ENCODE measurements around the gene HOPX.
"Not testable (repeated sequence)": the region's sequence is repeated elsewhere in the genome, so short reads cannot be mapped to it uniquely, and the experiment has no call there.

HOPX gene

DNA sequence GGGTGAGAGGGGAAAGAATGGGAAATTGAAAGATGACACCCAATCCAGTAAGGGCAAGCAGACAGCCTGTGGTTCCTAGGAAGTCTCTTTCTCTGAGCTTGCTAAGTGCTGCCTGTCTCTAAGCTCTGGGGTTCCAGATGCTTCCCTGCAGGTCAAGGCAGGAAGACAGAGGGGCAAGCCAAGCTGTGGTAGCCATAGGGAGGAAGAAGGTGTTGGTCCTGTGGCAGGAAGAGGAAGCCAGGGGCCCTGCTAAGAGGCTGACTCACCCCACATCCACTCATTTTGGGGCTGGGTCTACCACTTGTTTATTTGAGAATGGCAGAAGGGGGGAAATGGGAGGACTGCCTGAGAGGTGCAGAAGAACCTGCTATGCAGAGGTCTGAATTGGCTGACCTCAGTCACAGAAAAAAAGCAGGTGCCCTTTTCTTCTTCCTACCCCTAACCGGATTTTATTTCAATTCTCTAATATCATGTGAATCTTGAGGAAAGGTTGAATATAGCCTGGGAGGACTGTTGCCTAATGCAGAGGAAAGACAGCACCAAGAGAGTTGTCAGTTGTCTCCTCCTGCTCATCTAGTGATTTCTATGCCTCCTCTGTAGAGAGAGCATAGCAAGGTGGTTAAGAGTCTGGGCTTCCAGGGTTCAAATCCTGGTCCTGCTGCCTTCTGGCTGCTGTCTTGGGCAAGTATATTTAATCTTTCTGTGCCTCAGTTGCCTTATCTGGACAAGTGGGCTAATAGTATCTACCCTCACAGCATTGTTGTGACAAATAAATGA lies 27.4 kb downstream of the HOPX start:
- no peak for DNase-seq

DNA sequence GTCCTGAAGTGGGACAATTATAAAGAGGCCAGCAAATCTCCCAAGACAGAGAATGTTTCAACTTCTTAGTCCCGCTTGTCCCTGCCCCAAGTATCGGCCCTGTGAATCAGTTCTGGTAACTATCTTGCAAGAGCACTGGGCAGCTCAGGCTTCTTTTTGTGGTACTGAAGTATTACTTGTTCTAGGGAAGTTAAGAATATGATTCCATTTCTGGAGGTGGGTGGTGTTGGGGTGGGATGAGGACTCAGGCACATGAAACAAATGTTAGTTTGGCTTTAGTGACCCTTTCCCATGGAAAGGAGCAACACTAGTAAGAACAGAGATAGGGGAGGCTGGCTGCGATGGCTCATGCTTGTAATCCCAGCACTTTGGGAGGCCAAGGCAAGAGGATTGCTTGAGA lies 28.9 kb downstream of the HOPX start:
- no peak for DNase-seq

DNA sequence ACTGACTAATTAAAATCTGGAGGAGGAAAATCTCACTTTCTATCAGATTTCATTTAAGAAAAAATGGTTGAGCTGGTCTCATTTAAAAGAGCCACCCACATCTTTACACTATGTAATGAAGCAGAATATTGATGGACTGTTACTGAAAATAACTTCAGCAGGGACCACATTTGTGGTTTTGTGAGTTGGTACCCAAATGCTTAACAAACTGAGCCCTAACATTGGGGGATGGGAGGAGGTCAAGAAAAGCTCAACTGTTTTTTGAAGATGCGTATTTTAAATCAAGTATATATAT lies 30.1 kb downstream of the HOPX start:
- no peak for DNase-seq

DNA sequence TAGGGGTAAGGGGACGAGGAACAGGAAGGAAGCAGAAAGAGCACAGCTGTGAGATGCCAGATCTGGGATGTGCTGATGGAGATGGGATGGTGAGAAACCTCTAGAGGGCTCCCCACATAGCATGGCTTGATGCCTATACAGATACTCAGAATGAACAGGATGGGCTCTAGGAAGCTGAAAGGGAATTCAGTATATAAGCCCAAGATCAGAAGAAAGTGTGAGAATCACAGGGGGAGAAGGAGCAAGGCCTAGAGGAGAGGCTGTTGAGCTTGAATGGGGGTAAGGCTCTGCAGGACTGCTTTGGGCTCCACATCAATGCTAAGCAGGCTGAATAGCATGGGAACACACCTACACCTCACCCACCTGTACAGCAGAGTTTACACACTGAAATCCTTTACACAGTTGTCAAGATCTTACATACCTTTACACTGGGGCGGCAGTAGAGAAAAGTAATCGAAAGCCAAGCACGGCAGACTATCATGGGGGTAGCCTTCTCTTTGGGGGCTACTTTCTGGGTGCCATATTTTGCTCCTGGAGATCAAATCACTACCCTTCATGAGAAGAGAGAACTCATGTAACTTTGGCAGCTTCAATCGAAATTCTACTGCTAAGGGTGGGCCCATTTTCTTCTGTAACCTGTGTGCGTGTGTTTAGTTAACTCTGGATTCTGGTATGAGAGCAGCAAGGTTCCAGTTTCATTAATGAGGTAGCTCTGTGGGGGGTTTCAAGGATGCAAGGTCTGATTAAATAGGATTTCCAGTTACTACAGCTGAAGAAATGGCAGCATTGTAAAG lies 30.6 kb downstream of the HOPX start:
- no peak for DNase-seq

DNA sequence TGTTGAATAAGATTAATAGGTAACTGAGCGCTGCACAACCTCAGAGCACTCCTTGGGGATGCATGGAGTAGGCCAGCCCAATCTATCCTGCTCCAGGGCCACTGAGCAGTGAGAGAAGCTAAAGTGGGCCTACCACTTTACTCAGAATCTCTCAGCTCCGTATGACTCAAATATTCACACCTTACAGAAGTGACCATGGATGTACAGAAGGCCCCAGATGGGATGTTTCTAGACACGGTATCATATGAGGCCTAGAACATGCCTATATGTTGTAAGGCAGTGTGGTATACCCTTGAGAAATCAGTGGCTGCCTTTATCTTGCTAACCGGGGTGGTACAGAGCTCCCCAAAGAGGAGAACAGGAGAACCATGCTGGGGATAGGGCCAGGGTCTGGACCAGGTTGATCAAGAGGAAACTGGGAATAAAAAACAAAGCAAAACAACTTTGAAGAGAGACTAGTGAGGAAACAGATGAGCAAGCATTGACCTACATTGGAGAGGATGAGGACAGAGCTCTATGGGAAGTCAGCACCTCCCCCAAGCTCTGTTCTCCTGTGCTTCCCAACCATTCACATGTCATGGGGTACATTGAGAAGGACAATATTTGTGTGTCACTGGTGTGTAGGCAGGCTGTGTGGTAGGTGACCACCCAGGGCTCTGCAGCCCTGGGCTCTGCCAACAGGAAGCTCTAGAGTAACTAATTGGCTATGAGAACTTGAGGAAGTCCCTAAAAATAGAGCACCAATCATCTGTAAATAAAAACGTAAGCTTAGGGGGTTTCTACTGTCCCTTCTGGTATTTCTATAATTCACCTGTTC lies 31.4 kb downstream of the HOPX start:
- no peak for DNase-seq

DNA sequence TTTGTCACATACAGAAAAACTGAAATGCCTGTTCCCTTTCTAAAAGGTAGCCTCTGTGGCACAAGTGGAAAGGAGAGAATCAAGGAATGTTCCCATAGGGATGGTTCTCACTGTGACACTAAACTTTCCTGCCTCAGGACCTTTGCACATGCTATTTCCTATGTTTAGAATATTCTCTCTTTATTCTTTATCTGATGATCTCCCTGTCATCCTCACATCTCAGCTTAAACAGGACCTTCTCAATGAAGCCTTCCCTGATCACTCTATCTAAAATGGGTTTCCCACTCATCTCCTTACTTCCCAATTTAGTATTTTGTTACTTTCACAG lies 32.3 kb downstream of the HOPX start:
- no peak for DNase-seq

DNA sequence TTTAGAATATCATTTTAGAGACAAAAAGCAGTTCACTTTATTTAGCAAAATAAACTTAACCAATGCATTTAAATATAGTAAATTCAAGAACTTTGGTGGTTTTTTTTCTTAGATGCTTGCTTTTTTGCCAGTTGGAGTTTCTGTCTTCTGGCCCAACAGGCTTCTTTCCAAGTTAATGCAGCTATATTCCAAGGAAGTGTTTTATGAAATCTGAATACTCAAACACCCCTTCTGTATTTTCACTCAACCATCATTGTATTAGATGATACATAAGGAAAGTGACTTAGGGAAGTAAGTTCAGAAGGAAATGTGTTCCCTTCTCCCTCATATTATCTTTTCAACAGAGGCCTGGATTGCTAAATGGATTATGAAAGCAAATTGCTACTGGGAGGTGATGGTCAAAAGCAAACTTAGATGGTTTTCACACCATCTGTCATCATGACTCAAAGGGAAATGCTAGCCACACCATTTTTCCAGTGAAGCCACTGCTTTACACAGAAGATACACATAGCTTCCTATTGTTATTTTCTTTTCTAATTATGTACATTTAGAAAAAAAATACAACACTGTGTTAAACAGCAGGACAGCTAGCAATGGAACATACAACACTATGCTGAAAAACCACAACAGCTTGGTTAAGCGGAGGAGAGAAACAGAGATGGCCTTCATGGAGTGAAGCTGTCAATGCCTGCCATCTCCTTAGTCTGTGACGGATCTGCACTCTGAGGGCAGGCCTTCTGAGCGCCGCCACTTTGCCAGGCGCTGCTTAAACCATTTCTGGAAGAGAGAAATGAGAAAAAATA lies 32.9 kb downstream of the HOPX start:
- DNase-seq, result no peak

DNA sequence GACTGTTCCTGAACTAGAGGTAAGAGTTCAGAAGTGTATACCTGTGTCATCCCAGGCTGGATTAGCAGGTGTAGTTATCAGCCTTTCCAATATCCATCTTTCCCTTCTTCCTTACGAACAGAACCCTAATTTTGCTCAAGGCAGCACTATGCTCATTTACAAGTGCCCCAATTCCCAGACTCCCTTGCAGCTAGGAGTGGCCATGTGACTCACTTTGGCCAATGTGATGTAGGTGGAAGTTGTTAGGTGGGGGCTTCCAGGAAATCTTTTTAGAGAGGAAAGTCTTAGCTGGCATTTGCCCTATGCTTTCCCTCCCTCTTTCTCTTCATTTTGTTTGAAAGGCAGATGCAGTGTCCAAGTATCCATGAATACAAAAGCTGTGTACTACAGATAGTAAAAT lies 34.8 kb downstream of the HOPX start:
- DNase-seq, result no peak

DNA sequence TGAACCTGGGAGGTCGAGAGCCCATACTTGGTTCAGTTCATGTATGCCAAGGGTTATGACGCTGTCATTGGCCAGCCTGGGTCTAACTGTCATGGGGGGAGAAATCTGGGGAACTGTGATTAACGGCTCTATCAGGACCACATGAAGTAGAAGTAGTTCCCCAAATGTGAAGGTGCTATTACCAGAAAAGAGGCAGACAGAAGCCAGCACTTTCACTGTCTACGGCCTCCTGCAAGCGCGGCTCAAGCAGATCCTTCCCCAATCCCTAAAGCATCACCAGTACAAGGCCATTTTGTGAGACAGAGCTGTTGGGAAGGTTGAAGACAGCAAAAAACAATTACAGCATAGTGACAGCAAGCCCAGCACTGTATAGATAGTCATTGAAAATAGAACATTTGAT lies 37.5 kb downstream of the HOPX start:
- DNase-seq, result no peak

DNA sequence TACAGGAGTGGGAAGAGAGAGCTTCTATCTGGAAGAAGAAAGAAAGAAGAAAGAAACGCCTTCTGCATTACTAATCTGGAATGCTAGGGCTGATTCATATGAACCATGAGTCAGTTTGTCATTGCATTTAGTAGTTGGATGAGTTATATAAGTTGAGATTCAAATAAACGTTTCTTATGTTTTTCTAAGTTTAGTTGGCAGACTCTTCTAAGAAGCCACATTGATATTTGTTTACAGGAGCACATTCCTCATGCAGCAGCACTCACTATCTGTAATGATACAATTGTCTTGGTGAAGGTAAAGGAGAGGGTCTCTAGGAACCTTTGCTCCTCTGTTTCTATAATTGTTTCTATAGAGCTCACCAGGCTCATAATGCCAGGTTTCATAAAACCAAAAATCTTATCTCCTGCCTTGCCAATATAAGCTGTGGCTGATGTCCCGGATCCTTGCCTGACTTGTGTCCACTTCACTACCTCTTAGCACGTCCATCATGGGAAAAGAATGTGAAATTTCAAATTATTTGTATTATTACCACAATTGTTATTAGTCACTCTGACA lies 39.5 kb downstream of the HOPX start:
- DNase-seq, result no peak

DNA sequence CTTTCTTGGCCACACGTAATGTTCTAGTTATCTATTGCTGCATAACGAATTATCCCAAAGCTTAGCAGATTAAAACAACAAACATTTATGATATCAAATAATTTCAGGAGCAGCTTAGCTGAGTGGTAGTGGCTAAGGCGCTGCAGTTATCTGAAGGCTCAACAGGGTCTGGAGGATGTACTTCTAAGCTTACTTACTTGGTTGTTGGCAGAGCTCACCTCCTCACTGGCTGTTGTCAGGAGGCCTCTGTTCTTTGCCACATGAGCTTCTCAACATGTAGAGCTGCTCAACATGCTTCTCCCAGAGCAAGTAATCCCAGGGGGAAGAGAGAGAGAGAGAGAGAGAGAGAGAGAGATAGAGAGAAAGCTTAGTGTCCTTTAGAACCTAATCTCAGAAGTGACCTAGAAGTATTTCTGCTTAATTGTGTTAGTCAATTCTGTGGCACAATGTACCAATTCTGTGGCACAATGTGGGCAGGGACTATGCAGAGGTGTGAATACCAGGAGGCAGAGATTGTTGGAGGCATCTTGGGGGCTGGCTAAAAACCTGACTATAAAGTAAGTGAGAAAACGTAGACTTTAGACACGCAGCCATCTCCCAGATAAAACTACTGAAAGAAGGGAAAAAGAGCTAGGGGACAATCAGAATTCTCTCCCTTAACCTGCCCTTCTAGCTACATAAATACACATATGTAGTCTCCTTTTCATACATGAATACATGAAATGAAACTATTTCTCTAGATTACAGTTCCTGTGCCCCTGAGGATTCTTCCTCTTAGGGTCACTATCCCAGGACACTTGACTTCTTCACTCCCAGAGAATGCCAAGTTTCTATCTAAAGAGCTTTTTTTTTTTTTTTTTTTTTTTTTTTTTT lies 40.2 kb downstream of the HOPX start:
- DNase-seq, result no peak

DNA sequence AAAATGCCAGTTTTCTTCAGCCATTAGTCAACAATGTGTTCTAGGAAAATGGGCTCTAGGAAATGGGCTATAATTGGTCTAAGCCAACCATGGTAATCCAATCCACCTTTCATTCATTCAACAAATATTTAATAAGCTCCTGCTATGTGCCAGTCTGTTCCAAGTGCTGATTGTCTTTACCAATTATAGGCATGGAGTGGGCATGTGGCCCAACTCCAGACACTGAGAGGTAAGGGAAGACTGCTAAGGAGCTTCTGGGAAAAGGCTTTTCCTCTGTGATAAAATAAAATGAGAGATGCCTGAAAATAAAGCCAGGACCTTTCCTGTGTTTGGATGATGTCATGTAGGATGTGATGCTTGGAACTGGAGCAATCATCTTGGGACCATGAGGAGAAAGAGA lies 43.3 kb downstream of the HOPX start:
- no peak for DNase-seq

DNA sequence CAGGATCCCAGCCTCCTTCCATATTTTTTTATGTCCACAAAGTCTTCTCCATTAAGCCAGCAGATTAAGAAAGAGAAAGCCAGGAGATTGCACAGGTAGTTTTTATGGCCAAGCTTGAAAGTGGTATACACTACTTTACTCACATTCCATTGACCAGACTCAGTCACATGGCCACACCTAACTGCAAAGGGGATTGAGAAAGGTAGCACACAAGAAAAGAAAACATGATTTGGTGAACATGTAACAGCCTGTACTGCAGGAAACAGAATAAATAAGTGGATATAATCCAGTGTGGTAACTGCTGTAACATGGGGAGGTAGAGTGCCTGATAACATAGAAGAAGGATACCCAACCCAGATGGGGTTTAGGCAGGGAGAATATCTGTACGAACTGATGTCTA lies 43.9 kb downstream of the HOPX start:
- DNase-seq, result no peak

DNA sequence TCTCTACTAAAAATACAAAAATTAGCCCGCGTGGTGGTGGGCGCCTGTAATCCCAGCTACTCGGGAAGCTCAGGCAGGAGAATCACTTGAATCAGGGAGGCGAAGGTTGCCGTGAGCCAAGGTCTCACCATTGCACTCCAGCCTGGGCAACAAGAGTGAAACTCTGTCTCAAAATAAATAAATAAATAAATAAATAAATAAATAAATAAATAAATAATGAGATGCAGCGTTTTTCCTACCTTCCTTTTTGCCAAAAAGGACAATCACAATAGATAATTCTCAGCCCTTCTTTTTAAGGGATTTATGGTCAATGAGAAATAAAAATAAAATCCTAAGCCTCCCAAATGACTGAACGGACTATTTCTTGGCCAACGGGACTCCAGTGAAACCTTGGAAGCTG lies 46.1 kb downstream of the HOPX start:
- not testable (repeated sequence) for DNase-seq

DNA sequence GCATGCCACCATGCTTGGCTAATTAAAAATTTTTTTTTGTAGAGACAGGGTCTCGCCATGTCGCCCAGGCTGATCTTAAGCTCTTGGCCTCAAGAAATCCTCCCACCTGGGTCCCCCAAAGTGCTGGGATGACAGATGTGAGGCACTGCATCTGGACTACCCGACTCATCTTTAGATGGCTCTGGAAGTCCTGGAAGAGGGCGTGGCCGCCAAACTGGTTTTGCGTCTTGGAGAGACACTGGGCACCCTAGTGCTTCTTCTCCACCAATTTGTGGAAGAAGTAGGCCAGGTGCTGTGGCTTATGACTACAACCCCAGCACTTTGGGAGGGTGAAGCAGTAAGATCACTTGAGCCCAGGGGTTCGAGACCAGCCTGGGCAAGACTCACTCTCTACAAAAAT lies 47.6 kb downstream of the HOPX start:
- no peak for DNase-seq

DNA sequence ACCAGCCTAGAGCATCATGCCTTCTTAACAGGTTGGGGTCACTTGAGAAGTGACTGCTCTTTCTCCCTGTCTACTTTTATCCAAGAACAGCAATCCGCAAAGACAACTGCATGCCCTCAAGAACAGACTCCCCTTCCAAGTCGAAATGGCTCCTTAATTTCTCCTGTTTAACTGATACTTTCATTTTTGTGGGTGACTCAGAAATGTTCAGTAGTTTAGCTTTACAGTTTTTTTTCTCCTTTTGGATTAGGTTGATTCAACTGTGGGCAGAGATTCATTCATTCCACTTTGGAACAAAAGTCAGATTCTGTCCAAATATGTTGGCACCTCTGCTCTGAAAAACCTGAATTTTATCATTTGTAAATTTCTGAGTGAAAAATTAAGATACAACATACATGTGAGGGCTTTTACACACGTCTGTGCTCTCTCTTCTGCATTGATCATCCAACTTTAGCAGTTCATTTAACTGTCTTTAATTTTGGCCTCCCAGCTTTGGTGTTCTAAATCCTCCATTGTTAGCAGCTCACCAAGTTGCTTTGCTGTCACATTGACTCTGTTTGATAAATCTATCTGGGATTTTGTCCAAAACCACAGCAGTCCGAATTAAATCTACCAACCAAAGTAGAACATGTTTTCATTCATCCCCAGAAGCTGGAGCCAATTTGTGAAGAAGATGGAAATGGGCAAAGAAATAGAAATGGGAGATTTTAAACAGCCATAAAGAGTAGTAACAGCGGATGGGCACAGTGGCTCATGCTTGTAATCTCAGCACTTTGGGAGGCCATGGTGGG lies 50.0 kb downstream of the HOPX start:
- DNase-seq, result no peak

DNA sequence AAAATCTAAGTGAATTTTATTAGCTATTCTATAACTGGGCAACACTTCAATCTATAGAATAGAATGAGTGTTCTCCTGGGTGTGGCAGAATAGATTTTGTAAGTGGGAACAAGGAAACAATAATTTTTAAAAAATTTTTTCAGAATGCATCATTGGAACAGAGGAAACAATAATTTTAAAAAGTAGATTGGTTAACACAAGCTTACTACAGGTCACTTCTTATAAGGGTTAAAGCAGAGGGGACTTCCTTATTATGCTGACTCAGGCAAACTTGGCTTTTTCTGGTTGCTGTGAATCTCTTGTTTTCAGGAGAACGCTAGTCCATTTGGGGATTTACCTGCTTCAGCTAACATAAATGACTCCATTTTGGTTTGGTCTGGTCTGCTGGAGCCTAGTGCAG lies 52.5 kb downstream of the HOPX start:
- no peak for DNase-seq

DNA sequence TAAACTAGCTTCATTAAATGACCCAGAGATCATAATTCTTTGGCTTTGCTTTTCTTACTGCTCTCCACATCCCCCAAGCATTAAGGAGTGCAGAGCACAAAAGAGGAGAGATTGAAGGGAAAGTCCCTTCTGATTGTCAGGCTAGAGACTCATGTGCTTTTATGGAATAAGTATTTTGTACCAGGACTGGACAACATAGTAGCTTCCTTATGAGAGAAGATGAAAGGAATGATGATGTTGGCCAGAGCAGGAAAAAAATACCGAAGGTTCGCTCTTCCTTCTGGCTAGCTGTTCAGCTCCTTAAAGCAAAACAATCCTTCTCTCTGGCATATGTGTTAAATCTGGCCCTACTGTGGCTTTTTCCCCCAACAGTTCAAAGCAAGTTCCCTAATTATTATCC lies 53.1 kb downstream of the HOPX start:
- DNase-seq, result no peak

DNA sequence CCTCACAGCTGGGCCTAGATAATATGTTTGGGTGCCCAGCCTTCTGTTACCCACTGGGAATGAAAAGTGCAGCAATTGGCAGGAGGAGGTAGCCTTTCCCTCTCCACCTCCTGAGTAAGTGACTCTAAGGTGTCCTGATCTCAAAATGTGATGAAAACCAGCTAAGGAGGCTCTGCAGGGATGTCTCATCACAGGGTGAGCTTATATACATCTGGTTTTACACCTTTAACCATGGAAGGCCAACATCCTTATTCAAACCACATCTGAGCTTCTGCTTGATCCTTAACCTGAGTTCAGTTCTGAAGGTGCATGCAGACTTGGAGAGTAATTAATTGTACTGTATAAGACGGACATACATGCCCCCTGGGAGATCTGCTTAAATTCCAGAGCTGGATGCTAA lies 53.7 kb downstream of the HOPX start:
- no peak for DNase-seq

DNA sequence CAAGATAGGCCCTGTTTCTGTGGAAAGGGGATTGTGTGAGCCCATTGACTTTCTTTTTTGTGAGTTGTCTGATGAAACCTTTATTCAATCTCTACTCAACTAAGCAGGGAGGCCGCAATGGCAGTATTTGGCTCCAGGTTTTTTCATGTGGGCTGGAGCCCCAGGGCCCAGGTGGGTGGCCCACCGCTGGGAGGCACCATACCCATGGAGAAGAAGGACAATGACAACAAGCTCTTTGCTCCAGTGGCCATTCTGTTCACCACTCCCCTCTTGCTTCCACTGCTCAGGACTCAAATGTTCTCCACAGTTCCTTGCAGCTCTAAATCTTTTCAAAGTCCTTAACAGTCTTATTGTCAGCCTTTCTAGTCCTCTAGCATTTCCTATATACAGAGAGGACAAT lies 54.1 kb downstream of the HOPX start:
- DNase-seq, result no peak

DNA sequence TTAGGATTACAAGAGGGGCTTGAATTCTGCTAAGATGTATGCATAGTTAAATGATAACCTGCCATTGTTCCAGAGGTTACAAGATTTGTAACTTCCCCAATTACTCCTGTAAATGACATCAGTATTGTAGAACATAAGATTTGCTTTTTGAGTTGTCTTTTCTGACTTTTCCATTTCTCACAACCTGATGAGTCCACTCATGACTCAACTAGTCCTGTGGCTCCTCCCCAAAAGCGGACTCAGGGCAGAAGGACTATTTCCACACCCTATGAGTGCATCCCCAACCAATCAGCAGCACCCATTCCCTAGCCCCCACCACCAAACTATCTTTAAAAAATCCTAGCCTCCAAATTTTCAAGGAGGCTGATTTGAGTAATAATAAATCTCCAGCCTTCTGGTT lies 54.7 kb downstream of the HOPX start:
- no peak for DNase-seq

Measured in NCI-H345 (cell line).